Mesenchymal stem cell (in vitro differentiated cells and primary cell): Measurements from ENCODE around the gene TTBK1.

ENCODE experiments used
- DNase-seq: peaks from one replicate; pipeline ENCODE4 v3.0.0-alpha.2; 2013
- H2AFZ ChIP-seq: one replicate; pipeline ENCODE4 v1.6.1; 2013; ENCODE audit warnings: low read depth, mild to moderate bottlenecking, control low read depth, inconsistent platforms, low read length, moderate library complexity
- H2AK5ac ChIP-seq: 2 replicates; pipeline ENCODE4 v1.6.1; 2013; ENCODE audit warnings: low read length, moderate library complexity, mild to moderate bottlenecking, inconsistent platforms; ENCODE audit not compliant: severe bottlenecking
- H2BK120ac ChIP-seq: one replicate; pipeline ENCODE4 v1.6.1; 2013; ENCODE audit warnings: low read depth, mild to moderate bottlenecking, inconsistent platforms, low read length, moderate library complexity
- H2BK12ac ChIP-seq, 2 experiments: one replicate each; pipeline ENCODE4 v1.6.1; 2013; ENCODE audit warnings: inconsistent platforms in 2 of 2, low read length in 2 of 2, mild to moderate bottlenecking in 2 of 2, moderate library complexity in 2 of 2, control low read depth in 1 of 2
- H2BK15ac ChIP-seq: one replicate; pipeline ENCODE4 v1.6.1; 2013; ENCODE audit warnings: mild to moderate bottlenecking, low read depth, inconsistent platforms; ENCODE audit not compliant: poor library complexity, severe bottlenecking
- H2BK5ac ChIP-seq: 2 replicates; pipeline ENCODE4 v1.6.1; 2013; ENCODE audit warnings: low read depth, mild to moderate bottlenecking, low read length, control low read depth, inconsistent platforms; ENCODE audit not compliant: poor library complexity, severe bottlenecking
- H3K14ac ChIP-seq, 2 experiments: one replicate each; pipeline ENCODE4 v1.6.1; 2013; ENCODE audit warnings: inconsistent platforms in 2 of 2, low read length in 2 of 2, control low read depth in 1 of 2, mild to moderate bottlenecking in 1 of 2, moderate library complexity in 1 of 2
- H3K18ac ChIP-seq, 2 experiments: one replicate each; pipeline ENCODE4 v1.6.1; 2013; ENCODE audit warnings: inconsistent platforms in 2 of 2, low read length in 2 of 2, control low read depth in 1 of 2, low read depth in 1 of 2, mild to moderate bottlenecking in 1 of 2
- H3K23ac ChIP-seq, 2 experiments: one replicate each; pipeline ENCODE4 v1.6.1; 2013; ENCODE audit warnings: inconsistent platforms in 2 of 2, low read length in 2 of 2, mild to moderate bottlenecking in 2 of 2, moderate library complexity in 2 of 2, control low read depth in 1 of 2
- H3K27ac ChIP-seq: 2 replicates; pipeline ENCODE4 v1.5.1; 2013; ENCODE audit warnings: mild to moderate bottlenecking, moderate library complexity, low read length, control low read depth, inconsistent platforms; ENCODE audit not compliant: poor library complexity, severe bottlenecking
- H3K27me3 ChIP-seq, 2 experiments: 2 replicates each; pipeline versions ENCODE4 v1.6.1 to v1.7.0; 2013; ENCODE audit warnings: low read length in 2 of 2, mild to moderate bottlenecking in 2 of 2, moderate library complexity in 2 of 2, control low read depth in 1 of 2, inconsistent platforms in 1 of 2; ENCODE audit not compliant: control insufficient read depth in 1 of 2, insufficient read depth in 1 of 2
- H3K36me3 ChIP-seq, 2 experiments: 2 replicates each; pipeline versions ENCODE4 v1.6.1 to v1.7.0; 2013; ENCODE audit warnings: low read length in 2 of 2, control low read depth in 1 of 2, inconsistent platforms in 1 of 2, low read depth in 1 of 2, mild to moderate bottlenecking in 1 of 2; ENCODE audit not compliant: insufficient read depth in 2 of 2, control insufficient read depth in 1 of 2
- H3K4ac ChIP-seq, 2 experiments: one replicate each; pipeline ENCODE4 v1.6.1; 2013; ENCODE audit warnings: inconsistent platforms in 2 of 2, low read length in 2 of 2, mild to moderate bottlenecking in 2 of 2, moderate library complexity in 2 of 2, control low read depth in 1 of 2, low read depth in 1 of 2
- H3K4me1 ChIP-seq: 2 replicates; pipeline ENCODE4 v1.6.1; 2013; ENCODE audit warnings: low read depth, low read length, control low read depth; ENCODE audit not compliant: control insufficient read depth, insufficient read depth
- H3K4me2 ChIP-seq: 2 replicates; pipeline ENCODE4 v1.6.1; 2013; ENCODE audit warnings: low read length, mild to moderate bottlenecking, inconsistent platforms; ENCODE audit not compliant: poor library complexity, severe bottlenecking
- H3K4me3 ChIP-seq, 2 experiments: 2 replicates each; pipeline versions ENCODE4 v1.5.1 to v1.7.0; 2013; ENCODE audit warnings: low read length in 2 of 2, mild to moderate bottlenecking in 2 of 2, control low read depth in 1 of 2, low read depth in 1 of 2; ENCODE audit not compliant: insufficient read depth in 1 of 2
- H3K79me1 ChIP-seq: replicated peaks from 2 replicates; pipeline ENCODE4 v1.6.1; 2013; ENCODE audit warnings: mild to moderate bottlenecking, control low read depth, low read length, inconsistent platforms; ENCODE audit not compliant: poor library complexity, severe bottlenecking
- H3K9ac ChIP-seq: 2 replicates; pipeline ENCODE4 v1.7.0; 2013; ENCODE audit warnings: mild to moderate bottlenecking, low read length, moderate library complexity
- H3K9me3 ChIP-seq: 2 replicates; pipeline ENCODE4 v1.7.0; 2013; ENCODE audit warnings: mild to moderate bottlenecking, low read length; ENCODE audit not compliant: control insufficient read depth
- H4K8ac ChIP-seq: one replicate; pipeline ENCODE4 v1.6.1; 2013; ENCODE audit warnings: inconsistent platforms, mild to moderate bottlenecking, low read length, moderate library complexity
- H4K91ac ChIP-seq: one replicate; pipeline ENCODE4 v1.6.1; 2013; ENCODE audit warnings: mild to moderate bottlenecking, low read length, inconsistent platforms
- WGBS: methylation state at CpG from one replicate; pipeline ENCODE4 v1.1.7; 2013; ENCODE audit warnings: mixed read lengths; 5-methylcytosine and 5-hydroxymethylcytosine counted together

TTBK1 gene

GRCh38 chr6:43219119-43219518 is 24.2 kb upstream of the TTBK1 start:
- Histone ChIP-seq H2BK15ac (no peak overlapping the region), H3K36me3 (peaks cover 76 to 82% of the 10 kb centered on the region in 2 experiments), H3K9ac (no peak overlapping the region), H3K14ac (no peak overlapping the region), H3K27me3 (no peaks in the 10 kb centered on the region), H3K79me1 (no peaks in the 10 kb centered on the region), H2BK12ac (no peak overlapping the region), H3K18ac (no peak overlapping the region), H2AK5ac (no peak overlapping the region), H3K4me2 (no peak overlapping the region), H3K4me1 (peaks cover 2% of the 10 kb centered on the region), H4K8ac (no peak overlapping the region), H3K23ac (no peak overlapping the region), H3K4me3 (no peak overlapping the region), H3K27ac (no peak overlapping the region), H2AFZ (no peak overlapping the region), H3K4ac (no peak overlapping the region), H3K9me3 (no peaks in the 10 kb centered on the region), H2BK120ac (no peak overlapping the region), H4K91ac (no peak overlapping the region), H2BK5ac (no peak overlapping the region)
- 93% methylated on average over 3 of the region's 3 CpGs for WGBS
- DNase-seq, result no peak

- Histone ChIP-seq H3K14ac (no peak overlapping the region), H3K23ac (no peak overlapping the region), H2BK120ac (no peak overlapping the region), H3K79me1 (no peaks in the 10 kb centered on the region), H3K4me3 (no peak overlapping the region), H2BK5ac (no peak overlapping the region), H2BK12ac (no peak overlapping the region), H3K9me3 (no peaks in the 10 kb centered on the region), H3K4me1 (peaks cover 2% of the 10 kb centered on the region), H3K27ac (no peak overlapping the region), H3K27me3 (no peaks in the 10 kb centered on the region), H4K8ac (no peak overlapping the region), H4K91ac (no peak overlapping the region), H2BK15ac (no peak overlapping the region), H3K36me3 (peaks cover 79 to 81% of the 10 kb centered on the region in 2 experiments), H2AK5ac (no peak overlapping the region), H2AFZ (no peak overlapping the region), H3K4me2 (no peak overlapping the region), H3K9ac (no peak overlapping the region), H3K4ac (no peak overlapping the region), H3K18ac (no peak overlapping the region)
- DNase-seq, result no peak
- 94% methylated on average over 7 of the region's 7 CpGs for WGBS
These were observed 23.5 kb upstream of the TTBK1 start for GRCh38 chr6:43219814-43220213.

- Histone ChIP-seq H3K27me3 (no peaks in the 10 kb centered on the region), H2BK15ac (no peak overlapping the region), H4K8ac (no peak overlapping the region), H3K4ac (no peak overlapping the region), H3K79me1 (no peaks in the 10 kb centered on the region), H3K4me1 (peaks cover 2% of the 10 kb centered on the region), H3K4me3 (no peak overlapping the region), H2BK5ac (no peak overlapping the region), H2AFZ (no peak overlapping the region), H3K9ac (no peak overlapping the region), H3K4me2 (no peak overlapping the region), H2BK12ac (no peak overlapping the region), H2AK5ac (no peak overlapping the region), H3K18ac (no peak overlapping the region), H4K91ac (no peak overlapping the region), H3K9me3 (no peaks in the 10 kb centered on the region), H3K27ac (no peak overlapping the region), H2BK120ac (no peak overlapping the region), H3K14ac (no peak overlapping the region), H3K23ac (no peak overlapping the region), H3K36me3 (peaks cover 75 to 77% of the 10 kb centered on the region in 2 experiments)
- DNase-seq, result no peak
- WGBS, result 94% methylated on average over 16 of the region's 16 CpGs
These were observed 22.8 kb upstream of the TTBK1 start for GRCh38 chr6:43220439-43220951.

GRCh38 chr6:43221046-43221972 is 22.0 kb upstream of the TTBK1 start:
- no peak overlapping the region for H2BK12ac ChIP-seq
- H3K4me1 ChIP-seq, result peaks cover 2% of the 10 kb centered on the region
- H3K36me3 ChIP-seq, result peaks cover 74 to 75% of the 10 kb centered on the region in 2 experiments
- H3K27ac ChIP-seq, result no peak overlapping the region
- no peak overlapping the region for H3K4me3 ChIP-seq
- H3K9me3 ChIP-seq, result no peaks in the 10 kb centered on the region
- no peaks in the 10 kb centered on the region for H3K27me3 ChIP-seq
- H2AFZ ChIP-seq, result no peak overlapping the region
- H3K4ac ChIP-seq, result no peak overlapping the region
- no peak overlapping the region for H2BK120ac ChIP-seq
- H2BK5ac ChIP-seq, result no peak overlapping the region
- H3K23ac ChIP-seq, result no peak overlapping the region
- no peak overlapping the region for H2AK5ac ChIP-seq
- no peak overlapping the region for H3K4me2 ChIP-seq
- no peak overlapping the region for H4K8ac ChIP-seq
- H3K79me1 ChIP-seq, result no peaks in the 10 kb centered on the region
- no peak overlapping the region for H2BK15ac ChIP-seq
- no peak overlapping the region for H3K18ac ChIP-seq
- H3K9ac ChIP-seq, result no peak overlapping the region
- peak overlapping the region in 1 of 2 experiments; percentile 19 for H3K14ac ChIP-seq
- DNase-seq, result no peak
- 94% methylated on average over 20 of the region's 20 CpGs for WGBS
- H4K91ac ChIP-seq, result no peak overlapping the region
